GM19043 (cell line): Measurements from ENCODE around the gene CBX7.

Experiments
- ATAC-seq: cut with Tn5 transposase; IDR thresholded peaks from one replicate; pipeline ENCODE4 v1.9.1; 2021; ENCODE audit warnings: low read depth; ENCODE audit not compliant: unreplicated experiment

The CBX7 gene

DNA sequence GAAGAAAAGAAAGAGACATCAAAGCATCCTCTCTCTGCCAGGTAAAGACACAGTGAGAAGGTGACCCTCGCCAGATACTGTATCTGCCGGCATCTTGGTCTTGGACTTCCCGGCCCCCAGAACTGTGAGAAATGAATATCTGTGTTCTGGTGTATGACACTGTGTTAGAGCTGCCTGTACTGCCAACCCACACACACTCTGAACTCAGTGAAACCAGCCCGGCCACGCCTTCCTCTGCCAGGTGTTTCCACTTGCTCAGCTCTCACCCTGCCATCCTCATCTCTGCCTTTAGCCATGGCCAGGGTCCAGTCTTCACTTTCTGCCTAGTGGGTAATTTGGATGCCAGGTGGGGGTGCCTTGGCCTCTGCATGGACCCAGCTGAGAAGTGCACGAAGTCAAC lies 24.0 kb downstream of the CBX7 start:
- ATAC-seq, result no peak

DNA sequence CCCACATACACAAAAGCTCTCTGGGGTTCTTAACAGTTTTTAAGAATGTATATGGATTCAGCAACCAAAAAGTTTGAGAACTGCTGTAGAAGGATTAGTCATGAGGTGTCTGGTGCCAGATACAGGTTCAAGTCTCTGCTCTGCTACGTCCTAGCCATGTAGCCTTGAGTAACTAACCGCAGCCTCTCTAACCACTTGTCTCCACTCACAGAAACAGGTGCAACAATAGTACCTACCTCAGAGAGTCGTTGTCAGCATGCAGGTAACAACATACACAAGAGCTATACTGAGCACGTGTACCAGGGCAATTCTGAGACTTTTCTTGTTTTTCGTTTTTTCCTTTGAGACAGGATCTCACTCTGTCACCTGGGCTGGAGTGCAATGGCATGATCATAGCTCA lies 26.9 kb downstream of the CBX7 start:
- no peak for ATAC-seq

DNA sequence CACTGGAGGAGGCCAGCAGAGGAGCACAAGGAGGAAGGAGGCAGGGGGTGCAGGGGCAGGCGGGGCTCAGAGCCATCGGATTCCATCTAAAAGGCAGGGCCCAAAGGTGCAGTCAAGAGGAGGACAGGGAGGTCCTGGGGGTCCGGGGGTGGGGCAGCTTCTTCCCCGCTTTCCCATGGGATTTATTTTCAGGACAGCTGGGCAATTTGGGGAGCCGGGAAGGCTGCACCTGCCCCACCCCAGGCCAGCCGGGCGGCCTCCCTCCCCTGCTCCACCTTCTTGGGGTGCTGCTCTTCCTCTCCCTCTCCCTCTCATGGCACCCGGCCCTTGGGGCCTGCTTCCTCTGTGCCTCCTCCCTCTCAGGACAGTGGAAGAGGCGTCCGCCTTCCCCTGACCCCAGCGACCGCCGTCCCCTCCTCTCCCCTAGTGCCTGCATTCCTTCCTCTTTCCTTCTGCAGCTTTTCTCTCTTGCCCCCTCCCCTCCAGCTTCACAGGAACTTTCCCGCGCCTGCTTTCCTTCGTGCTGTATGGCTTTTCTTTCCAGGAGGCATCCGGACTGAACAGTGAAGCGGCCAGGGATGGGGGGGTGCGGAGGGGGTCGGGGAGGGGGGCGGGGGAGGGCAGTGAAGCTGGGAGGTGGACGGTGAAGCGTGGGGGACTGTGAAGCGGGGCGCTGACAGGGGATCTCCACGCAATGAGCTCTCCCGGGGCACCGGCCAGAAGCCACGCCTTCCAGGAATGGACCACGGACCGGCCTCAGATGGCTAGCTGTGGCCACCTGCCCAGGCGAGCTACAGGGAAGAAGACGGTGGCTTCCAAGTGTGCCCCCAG lies 28.5 kb downstream of the CBX7 start:
- no peak for ATAC-seq

DNA sequence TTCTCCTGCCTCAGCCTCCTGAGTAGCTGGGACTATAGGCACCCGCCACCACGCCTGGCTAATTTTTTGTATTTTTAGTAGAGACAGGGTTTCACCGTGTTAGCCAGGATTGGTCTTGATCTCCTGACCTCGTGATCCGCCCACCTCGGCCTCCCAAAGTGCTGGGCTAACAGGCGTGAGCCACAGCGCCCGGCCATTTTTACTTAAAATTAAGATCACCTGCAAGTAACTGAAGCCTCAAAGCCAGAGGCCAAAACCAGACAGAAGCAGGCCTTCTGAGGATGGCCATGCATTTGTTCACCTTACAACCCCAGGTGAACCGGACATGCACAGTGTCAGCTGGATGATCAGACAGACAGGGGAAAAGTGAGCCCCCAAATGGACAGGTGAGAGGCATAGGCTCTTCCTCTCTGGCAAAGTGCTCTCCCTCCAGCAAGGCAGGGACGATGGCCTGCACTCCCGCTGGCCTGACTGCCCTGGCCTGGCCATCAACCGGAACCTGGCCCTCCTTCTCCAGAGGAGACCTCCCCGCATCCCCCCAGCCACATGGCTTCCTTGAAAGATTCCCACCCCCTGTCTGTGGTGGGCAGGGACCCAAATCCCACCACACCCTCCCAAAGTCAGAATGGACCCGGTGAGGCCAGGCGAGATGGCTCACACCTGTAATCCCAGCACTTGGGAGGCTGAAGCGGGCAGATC lies 29.6 kb downstream of the CBX7 start:
- no peak for ATAC-seq

DNA sequence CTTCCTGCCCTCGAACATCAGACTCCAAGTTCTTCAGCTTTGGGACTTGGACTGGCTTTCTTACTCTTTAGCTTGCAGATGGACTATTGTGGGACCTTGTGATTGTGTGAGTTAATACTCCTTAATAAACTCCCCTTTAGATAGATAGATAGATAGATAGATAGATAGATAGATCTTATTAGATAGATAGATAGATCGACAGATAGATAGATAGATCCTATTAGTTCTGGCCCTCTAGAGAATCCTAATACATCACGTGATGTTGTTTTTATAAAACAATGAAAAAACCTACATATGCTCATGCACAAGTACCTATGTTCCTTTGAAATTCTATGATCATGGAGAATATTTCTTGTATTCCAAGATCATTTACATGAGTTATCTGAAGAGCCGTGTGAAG lies 31.5 kb downstream of the CBX7 start:
- ATAC-seq, result no peak

DNA sequence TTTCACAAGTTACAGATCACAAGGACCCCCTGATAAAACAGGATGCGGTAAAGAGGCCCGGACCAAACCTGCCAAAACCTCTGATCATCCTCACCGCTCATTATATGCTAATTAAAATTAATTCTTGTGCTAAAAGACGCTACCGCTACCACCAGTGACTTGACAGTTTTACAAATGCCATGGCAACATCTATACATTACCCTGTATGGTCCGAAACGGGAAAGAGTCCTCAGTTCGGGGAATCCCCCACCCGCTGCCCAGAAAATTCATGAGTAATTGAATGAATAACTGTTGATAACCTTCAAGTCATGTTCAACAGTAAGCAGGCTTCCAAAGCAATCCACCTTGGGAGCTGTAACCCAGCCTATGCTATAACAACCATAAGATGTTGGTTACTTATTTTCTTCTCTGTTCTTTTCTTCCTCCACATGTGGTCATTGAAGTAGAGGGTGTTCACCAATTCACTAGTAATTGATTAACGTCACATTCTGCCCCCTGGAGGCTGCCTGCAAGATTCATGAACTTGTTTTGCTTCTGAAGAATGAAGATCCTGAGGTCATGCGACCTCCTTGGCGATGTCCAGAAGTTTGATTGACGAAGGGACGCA lies 34.8 kb downstream of the CBX7 start:
- no peak for ATAC-seq

DNA sequence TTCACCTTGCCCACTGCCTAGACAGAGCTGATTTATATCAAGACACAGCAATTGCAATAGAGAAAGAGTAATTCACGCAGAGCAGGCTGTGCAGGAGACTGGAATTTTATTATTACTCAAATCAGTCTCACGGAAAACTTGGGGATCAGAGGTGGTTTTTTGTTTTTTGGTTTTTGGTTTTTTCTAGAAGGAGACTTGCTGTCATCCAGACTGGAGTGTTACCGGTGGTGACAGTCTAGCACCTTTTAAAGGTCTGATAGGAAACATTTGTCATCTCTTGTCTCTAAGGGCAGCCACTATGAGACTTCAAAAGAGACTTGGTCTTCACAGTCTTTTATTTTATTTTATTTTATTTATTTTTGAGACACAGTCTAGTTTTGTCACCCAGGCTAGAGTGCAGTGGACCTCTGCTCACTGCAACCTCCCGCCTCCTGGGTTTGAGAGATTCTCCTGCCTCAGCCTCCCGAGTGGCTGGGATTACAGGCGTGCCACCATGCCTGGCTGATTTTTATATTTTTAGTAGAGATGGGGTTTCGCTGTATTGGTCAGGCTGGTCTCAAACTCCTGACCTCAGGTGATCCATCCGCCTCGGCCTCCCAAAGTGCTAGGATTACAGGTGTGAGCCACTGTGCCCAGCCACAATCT lies 36.4 kb downstream of the CBX7 start:
- ATAC-seq, result no peak

DNA sequence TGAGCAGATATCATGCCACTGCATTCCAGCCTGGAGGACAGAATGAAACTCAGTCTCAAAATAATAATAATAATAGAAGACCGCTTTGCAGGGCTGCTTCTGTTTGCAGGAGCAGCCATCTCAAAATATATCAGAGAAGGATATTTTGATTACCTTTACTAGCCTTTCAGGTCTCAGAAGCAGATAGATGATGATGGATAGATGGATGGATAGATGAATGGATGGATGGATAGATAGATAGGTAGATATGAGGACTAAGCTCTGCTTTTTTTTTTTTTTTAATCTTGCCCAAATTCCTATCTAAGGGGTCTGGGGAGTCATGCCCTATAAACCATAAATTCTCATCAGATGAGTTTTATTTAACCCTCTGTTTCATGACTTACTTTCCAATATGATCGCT lies 36.9 kb downstream of the CBX7 start:
- ATAC-seq, result no peak

DNA sequence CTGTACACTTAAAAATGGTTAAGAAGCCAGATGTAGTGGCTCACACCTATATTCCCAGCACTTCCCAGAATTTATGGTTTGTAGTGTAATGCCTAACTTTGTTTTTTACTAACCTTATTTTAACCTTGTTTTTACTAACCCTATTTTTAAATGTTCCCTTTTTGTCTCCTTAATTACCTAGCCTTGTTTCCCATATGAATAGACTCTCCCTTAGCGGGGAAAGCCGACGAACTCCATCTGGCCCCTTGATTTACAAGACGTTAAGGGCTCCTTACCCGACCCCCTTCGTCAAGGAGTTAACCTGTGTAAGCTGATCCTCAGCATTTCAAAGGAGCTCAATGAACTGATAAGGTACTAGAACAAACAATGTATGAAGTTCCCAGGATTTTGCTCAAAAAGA lies 38.4 kb downstream of the CBX7 start:
- ATAC-seq, result no peak

DNA sequence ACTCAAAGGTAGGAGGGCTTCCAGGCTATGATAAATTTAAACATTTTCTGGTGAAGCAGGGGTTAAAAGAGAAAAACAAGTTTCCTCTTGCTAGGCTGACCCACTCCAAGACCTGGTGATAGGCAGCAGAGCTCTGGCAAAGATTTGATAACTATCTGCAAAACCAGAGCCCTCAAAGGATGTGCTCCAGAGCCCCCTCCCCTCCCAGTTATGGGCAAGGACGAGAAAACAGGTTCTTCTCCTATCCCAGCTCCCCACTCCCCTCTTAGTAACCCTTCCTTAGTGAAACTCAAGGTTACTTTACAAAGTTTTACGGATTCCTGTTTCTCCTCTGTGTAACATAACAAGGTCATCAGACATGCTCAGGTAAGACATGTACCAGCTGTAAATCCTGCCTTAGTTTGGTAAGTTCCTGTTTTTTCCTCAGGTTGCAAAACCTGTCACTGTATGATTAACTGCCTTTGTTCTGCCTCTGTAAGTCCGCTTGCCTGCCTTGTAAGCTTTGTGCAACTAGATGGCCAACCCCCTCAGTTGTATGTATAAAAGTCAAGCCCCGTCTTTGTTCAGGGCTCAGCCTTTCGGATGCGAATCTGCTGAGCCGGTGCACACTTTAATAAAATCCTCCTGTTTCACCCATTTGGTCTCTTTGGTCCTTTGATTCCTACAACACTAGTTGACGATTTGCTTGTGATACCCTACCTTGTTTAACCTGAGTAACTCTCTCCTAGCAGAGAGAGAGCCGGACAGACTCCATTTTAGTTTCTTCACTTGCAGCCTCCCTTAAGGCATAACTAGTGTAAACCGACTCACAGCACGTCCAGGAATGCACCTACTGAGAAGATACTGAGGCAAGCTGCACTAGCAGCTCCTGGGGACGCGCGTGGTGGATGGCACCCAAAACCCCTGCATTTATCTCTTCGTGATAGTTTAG lies 41.6 kb downstream of the CBX7 start:
- no peak for ATAC-seq

DNA sequence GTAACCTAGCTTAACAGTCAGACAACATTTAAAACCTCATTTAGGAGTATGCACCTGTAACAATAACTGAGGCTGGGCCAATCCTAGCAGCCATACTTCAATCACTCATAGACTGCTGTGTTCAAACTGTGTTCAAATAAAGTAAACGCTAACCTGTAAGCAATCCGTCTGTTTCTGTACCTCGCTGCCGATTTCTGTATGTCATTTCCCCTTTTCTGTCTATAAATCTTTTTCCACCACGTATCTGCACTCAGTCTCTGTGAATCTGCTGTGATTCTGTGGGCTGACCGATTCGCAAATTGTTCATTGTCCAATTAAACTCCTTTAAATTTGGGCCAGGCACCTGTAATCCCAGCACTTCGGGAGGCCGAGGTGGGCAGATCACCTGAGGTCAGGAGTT lies 43.1 kb downstream of the CBX7 start:
- no peak for ATAC-seq

DNA sequence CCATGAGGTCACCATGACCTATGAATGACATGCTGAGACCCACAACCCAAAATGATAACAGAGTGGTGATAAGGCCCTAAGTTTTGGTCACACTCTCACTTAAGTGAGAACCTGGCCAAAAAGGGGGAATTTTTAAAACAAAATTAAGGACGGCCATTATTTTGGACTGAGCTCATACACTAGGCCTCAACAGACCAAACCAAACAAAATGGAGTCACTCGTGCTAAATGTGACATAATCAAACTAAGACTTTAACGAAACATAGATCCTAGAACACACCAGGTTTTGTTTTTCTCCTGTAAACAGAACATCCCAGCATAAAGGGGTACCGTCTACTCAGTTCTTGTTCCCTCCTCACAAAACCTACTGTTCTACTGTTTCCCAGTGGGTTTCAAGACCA lies 44.0 kb downstream of the CBX7 start:
- no peak for ATAC-seq

DNA sequence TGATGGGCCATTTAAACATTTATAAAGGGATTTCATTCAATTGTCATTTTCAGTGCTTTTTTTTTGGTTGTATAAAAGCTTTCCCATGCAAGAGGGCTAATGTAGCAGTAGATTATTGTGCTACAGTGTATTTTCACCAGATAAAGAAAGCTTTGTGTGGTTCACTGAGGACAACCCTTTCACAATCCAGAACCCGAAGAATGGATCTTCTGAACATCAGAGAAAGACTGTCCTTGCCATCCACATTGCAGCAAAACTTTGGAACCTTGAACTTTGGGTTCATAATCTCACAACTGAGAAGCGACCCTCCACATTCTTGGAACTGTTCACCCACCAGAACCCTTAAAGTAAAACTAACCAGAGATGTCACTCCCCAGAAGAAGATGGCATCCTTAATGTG lies 46.2 kb downstream of the CBX7 start:
- ATAC-seq, result no peak

DNA sequence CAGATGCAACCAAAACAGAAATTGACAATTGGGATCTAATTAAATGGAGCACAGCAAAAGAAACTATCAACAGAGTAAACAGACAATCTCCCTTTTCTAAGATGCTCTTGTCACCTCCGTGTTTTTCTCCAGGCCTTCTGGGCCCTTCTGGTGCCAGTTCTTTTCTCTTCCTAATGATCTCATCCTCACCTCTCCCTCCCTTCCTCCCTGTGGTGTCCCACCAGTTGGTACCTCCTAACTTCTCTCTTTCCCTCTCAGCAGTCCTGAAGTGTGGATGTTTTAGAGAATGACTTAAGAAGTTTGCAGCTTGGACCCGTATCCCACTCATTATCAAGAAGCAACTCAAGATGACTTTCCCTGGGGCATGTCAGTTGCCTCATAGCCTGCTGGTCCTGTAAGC lies 49.0 kb downstream of the CBX7 start:
- no peak for ATAC-seq

DNA sequence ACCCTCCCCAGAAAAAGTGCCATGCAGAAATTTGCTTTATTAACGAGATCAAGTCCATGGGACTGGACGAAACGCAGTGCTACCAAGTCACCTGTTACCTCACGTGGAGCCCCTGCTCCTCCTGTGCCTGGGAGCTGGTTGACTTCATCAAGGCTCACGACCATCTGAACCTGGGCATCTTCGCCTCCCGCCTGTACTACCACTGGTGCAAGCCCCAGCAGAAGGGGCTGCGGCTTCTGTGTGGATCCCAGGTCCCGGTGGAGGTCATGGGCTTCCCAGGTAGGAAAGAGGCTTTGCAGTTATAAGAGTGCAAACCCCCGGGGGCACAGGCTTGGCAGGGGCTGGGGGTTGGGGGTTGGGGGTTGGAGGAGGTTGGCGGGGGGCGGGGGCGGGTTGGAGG lies 51.3 kb downstream of the CBX7 start:
- no peak for ATAC-seq

DNA sequence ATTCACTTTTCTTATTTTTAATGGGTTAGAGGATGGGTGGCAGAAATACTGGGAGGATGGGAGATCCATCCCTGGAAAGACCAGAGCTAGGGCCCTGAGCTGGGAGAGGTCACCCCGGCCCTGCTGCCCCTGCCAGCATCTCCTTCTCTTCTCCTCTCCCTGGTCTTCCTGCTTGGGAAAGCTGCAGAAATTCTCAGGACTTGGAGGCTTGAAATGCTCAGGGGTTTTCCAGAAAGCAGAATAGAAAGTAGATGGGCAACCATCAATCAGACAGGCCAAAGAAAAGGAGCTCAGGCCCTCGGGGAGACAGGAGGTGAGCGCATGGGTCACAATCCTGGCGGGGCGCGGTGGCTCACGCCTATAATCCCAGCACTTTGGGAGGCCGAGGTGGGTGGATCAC lies 53.9 kb downstream of the CBX7 start:
- no peak for ATAC-seq

DNA sequence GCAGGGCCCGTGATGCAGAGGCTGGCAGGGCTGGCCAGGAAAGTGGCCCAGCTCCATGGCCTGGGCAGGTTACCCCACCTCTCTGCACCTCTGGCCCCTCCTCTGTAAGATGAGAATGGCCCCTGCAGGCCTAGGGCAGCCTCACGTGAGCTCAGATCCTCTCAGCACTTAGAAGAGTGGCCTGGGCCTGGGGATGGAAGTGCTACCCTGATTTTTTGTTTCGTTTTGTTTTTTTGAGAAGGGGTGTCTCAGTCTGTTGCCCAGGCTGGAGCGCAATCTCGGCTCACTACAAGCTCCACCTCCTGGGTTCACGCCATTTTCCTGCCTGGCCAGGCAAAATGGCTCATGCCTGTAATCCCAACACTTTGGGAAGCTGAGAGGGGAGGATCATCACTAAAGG lies 54.5 kb downstream of the CBX7 start:
- no peak for ATAC-seq

DNA sequence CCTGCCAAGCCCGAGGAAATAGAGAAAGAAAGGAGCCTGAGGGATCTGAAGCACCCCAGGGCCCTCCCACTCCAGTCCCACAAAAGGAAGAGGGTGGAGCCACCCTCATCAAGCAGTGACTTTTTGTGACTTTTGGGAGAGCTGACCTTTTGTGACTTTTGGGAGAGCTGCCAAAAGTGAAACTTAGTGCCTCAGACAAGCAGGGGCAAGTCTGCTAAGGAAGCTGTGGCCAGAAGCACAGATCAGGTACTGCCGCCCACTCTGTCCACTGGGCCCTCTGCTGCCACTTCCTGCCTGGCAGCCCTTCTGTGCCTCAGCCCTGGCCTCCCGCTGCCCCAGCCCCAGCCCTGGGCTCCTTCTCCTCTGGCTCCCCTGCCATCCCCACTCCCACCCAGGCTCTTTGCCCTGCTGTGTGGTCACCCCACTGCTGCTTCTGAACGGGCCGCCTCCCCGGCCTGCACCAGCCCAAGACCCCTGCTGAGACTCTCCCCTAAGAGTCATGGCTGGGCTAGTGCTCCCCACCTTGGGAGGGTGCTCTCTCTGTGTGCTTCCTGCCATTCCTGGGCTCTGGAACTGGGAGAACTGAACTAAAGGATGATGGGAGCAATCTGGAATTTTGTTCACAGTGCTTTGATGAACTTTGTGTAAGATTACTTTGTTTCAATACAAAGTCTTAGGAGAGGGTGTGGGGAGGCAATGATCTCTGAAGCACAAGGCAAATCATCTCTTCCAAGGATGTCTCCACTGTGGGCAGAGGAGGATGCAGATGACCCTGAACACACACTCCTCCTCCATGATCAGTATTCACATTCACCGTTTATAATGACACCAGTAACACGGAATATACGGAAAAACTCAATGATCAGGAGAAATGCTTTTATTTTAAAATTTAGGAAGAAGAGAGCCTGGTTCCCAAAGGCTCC lies 55.1 kb downstream of the CBX7 start, which contains the start of gene APOBEC3H:
TSS of gene APOBEC3H (plus strand) at position 147 of the 923 bp plus-strand sequence. CDS start 3,035 bp downstream, outside the sequence.
- ATAC-seq, result no peak

DNA sequence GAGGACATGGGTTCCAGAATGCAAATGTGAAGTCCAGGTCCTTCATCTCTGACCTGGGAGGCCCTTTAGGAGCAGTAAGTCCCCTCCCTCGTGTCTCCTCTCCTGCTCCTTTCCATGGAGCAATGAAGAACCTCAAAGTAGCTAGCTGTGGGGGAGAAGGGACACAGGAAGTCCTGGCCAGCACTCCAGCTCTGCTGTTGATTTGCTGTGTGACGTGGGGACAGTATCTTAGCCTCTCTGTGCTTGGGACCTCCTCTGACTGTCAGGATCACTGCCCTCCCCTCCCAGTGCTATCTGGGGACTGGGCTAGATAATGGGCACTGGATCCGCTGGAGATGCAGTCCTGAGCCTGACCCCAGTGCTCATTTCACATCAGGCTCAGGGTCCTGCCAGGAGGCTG lies 56.5 kb downstream of the CBX7 start:
- ATAC-seq, result no peak
